Non-pigmented ciliary epithelial cell (primary cell): Measurements from ENCODE around the gene PPP3R1.

Experiments used
- DNase-seq: peaks from one replicate; pipeline ENCODE4 v3.0.0-alpha.2; 2010; ENCODE audit warnings: low read depth

PPP3R1 gene

DNA sequence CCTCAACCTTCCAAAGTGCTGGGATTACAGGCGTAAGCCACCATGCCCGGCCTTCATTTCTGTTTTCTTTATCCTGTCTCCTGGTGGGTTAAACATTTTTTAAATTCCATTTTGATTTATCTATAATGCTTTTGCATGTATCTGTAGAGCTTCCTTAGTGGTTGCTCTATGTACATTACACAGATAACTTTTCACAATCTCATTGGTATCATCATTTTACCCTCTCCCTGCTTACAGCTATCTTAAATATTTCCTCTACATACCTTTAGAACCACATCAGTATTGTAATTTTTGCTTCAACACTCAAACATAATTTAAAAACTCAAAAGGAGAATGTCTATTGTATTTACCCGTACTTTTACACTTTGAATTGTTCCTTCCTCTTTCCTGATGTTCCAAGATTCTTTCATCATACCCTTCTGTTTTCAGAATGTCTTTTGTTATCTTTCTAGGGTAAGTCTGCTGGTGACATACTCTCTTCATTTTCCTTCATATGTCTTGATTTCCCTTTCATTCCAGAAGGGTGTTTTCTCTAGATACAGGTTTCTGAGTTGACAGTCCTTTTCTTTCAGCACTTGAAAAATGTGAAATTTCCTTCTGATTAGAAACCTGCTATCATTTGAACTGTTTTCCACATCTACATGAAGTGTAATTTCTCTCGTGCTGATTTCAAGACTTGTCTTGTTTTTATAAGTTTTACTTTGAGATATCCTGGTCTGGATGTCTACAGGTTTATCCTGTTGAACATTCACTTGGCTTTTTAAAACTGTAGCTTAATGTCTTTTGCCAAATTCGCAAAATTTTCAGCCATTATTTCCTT is 21.9 kb downstream of the PPP3R1 start:
- DNase-seq, result no peak

DNA sequence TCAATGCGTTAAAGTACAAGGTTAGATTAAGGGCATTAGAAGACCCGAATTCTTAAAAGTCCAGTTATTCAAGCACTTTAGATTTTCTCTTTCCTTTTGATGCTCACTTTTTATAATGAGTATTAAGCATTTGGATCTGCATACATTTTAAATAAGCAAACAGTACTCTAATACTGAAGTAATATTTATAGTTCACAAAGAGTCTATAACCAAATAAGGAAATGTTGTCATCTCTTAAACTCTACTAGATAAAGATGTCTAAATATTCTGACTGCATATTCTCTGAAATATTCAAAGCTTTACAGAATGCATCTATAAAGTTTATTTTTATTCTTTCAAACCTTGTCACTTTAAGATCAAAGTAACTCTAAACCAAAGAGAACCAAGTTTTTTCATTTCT is 25.5 kb downstream of the PPP3R1 start:
- no peak for DNase-seq

DNA sequence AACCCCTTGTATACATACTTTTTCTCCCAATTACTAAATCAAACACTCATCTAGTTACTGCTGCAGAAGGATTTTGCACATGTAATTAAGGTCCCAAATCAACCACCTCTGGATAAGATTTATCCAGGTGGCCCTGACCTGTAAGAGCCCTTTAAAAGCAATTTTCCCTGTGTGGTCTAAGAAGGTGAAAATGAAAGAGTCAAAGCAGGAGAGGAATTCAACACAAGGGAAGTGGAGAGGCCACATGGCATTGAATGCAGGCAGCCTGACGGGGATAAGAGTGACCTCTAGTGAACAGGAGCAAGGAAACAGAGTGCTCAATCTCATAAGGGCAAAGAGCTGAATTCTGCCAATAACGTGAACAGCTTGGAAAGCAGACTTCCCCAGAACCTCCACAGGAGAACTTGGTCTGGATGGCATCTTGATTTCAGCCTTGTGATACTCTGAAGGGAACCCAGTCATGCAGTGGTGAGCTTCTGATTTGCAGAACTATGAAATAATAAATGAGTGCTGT is 27.2 kb downstream of the PPP3R1 start:
- no peak for DNase-seq

DNA sequence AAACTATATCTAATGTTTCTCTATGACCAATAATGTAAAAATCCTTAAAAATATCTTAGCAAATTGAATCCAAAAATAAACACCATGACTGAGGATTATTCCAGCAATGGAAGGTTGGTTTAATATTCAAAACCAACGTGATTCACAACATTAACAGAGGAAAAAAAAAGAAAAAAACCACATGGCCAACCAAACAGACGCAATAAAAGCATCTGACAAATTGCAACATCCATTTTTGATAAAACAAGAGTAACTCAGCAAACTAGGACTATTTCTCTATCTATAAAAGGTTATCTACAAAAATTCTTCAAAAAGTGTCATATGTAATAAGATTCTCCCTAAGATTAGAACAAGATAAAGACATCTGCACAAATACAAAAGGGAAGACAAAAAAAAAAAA is 28.9 kb downstream of the PPP3R1 start:
- DNase-seq, result no peak

DNA sequence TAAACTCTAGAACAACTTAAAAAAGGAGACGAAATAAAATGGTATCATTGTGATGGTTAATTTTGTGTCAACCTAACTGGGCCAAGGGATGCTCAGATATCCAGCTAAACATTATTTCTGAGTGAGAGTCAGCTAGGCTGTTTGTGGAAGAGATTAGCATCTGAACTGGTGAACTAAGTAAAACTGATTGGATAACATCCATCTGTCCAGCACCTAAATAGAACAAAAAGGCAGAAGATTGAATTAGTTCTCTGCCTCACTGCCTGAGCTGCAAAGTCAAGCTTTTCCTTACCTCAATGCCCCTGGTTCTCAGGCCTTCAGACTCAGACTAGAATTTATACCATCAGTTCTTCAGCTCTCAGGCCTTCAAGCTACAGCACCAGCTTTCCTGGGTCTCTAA is 30.0 kb downstream of the PPP3R1 start:
- no peak for DNase-seq

DNA sequence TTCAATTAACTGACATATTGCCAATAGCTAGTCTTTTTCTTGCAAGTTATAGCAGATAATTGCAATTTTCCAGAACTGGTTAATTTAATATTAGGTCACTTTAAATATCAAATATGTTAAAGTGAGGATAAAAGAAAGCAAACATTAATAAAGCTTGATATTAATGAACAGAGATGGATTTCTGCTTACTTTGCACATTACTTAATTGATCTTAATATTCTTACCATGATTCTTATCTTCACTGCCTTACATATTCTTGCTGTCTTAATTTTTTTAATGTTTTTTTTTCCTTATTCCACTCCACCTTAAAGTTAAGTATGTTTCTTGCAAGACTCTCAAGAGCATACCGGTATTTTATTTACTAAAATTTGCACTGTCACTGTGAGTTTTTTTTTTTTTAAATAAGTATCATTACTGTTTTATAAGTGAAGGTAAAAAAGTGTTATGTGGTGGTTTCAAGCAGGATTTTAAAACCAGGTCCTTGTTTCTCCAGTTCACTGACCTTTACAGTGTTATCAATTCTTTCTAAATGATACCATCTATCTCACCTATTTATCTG is 33.9 kb downstream of the PPP3R1 start:
- DNase-seq, result no peak

DNA sequence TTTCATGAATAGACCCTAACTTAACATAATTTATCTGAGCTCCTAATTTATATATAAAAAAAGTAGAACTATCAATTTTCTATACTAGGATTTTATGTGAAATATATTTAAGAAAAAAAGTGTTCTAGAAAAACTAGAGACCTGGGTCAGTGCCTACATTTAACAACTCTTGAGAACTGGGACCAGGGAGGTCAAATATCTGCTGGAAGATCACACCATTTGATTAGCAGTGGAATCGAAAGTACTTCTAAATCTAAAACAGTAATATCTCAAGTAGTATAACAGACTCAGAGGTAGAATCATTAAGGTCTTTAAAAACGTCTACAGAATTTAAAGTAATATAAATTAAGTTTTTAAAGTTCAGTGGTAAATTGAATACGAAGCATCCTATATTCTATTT is 34.6 kb downstream of the PPP3R1 start:
- DNase-seq, result no peak

DNA sequence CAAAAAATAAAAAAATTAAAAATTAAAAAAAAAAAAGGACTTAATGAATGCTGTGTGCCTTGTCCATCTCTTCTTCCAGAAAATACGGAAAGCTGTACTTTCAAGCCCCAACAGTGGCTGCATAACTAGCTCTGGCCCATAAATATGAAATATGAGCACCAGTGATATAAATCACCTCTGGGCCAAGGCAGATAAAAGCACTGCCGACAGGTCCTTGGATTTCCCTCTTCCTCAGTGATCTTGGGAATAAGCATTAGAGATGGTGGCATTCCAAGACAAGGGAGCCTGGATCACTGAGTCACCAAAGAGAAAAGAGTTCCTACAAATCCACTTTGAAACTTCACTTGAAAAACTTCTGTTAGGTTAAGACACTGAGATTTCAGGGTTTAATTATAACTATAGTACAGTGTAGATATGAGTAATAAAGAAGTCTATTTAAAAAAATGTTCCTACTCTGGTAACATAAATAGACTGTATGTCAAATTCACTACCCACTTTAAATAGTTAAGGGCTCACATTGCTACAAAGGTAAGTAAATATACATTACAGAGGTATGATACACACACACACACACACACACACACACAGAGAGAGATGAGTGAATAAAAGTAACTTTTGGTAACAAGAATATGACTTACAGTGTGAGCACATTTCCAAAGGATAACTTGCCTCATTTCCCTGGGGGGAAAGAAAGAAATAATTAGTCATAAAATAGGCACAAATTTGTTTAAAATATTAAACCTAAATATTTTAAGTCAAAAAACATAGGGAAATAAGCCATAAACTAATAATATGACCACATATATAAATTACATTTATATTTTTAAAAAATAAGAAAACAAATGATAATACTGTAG is 35.6 kb downstream of the PPP3R1 start:
- DNase-seq, result no peak

DNA sequence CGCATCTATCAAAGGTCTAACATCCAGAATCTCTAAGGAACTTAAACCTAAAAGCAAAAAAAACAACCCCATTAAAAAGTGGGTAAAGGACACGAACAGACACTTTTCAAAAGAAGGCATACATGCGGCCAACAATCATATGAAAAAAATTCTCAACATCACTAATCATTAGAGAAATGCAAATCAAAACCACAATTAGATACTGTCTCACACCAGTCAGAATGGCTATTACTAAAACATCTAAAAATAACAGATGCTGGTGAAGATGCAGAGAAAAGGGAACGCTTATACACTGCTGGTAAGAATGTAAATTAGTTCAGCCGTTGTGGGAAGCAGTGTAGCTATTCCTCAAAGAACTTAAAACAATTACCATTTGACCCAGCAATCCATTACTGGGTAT is 38.0 kb downstream of the PPP3R1 start:
- no peak for DNase-seq

DNA sequence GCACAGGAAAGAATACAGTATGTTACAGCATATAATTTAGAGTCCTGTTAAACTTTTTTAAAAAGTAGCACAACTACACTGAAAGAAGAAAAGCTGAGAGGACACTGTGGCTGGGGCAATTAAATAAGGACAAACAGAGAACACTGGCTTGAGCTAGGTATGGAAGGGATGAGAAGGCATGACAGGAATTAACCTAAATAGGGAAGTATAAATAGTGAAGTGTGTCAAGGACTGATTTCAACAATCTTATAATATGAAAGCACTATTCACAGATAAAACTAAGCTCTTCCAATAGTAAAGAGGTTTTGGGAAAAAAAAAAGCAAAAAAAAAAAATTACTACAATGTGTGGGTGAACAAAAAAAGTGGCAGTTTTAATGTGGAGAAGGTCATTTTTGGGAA is 45.5 kb downstream of the PPP3R1 start:
- no peak for DNase-seq

DNA sequence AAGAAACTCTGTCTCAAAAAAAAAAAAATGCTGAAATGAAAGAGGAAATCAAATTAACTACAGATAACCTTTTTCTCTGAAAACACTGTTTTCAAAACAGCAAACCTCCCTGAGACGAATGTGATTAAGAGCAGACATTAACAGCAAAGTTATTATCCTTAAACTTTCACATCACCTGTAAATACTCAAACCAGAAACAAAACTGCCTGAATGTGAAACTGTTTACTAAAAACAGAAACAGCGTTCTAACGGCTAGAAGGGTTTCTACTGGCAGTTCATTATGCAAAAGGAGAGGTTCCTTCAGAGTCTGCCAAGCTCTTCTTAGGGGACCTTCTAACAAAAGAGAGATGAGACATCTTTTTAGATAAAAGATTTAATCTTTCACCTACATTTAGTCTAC is 48.7 kb downstream of the PPP3R1 start:
- no peak for DNase-seq

DNA sequence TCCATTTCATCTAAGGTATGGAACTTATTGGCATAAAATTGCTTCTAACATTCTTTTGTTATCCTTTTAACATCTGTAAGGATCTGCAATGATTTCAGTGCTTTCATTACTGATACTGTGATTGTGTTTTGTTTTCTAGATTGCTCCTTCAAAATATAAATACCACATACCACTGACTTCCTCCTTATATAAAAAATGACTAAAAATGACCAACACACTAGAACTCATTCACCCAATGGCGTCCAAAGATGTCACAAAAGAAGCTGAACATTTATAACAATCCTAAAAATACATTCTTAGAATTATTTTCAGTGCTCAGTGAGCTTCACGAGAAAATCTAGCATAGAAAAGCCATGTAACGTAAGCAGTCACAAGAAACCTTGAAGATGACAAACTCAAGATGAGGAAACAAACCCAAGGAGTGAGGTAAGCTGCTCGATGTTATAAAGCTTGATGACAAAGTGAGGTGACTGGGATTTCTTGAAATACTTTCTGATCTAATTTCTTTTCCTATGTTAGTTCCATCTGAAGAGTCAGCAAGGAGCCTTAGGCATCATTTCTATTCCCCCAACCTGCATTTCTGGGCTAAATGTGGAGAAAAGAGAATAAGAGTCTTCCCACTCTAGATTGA is 52.1 kb downstream of the PPP3R1 start:
- no peak for DNase-seq

DNA sequence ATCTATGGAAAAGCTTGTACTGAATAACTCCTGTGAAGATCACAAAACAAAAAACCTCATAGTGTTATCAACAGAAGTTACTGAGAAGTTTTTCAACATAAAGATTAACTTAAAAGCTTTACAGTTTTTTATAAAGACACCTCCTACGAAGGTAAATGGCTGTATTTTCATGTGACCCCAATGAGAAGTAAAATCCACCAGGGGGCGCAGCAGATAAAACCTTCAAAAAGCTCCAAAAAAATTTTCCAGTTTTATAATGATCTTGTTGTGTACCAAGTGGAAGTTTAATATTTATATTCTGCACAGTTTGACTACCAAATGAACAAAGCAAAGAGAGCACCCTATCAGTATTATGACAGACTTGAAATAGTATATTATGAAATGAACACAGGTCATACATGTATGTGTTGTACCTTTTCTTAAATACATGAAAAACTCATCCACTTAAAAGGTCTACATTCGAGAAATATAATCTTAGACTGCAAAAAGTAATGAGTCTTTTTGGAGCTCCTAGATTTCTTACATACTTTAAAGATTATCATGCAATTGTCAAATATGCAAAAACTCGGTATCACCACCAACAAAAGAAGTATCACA is 56.1 kb downstream of the PPP3R1 start:
- no peak for DNase-seq

DNA sequence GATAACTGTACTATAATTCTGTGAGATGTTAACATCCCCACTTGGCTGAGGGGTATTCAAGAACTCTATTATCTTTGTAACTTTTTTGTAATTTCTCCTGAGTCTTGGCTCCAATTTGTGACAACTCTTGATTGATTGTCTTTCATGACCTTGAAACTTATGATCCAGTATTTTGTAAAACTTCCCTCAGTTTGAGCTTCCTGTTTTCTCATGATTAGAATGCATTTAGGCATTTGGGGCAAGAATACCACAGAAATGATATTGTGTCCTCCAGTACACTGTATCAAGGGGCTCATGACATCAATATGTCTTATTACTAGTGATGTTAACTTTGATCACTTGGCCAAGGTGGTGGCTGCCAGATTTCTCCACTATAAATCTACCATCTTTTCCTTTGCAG is 57.2 kb downstream of the PPP3R1 start:
- no peak for DNase-seq

DNA sequence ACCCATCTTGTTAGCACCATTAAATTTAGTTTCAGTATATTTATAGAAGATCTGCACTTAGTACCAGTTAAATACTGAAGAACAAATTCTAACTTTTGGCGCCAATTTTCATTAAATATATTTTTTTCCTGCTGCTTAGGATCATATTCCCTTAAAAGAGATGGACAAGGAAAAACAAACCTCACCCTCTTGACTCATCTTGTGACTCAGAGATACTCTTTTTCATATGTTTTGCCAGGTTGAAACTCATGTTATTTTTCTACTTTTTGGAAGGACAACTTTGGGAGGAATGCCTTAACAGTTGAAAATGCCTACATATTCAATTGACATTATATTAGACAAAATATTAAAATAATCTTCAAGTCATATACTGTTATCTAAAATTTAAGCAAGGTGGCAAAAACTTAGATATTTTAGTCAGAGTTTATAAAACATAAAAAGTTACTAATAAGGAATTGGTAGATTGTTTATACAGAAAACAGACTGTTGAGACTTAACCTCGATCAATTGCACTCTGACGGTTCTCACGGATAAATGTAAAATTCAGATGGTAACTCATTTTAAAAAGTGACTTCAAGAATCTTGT is 58.5 kb downstream of the PPP3R1 start:
- DNase-seq, result no peak

DNA sequence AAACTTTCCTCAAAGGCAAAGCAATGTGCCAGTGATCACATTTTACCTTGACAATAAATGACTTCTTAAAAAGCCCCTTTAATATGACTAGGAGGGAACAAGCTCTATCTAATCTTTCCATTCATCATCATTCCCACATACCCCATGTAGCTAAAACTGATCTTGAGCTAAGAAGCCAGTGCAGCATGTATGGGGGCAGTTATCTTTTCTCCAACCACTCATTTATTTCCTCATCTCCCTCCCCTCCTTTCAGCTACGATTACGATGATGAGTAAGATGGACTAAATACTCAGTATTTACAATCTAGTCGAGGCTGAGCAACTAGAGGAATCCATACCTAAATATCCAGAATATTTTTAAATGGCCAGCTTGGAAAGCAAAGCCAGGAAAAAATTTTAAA is 59.2 kb downstream of the PPP3R1 start:
- no peak for DNase-seq

DNA sequence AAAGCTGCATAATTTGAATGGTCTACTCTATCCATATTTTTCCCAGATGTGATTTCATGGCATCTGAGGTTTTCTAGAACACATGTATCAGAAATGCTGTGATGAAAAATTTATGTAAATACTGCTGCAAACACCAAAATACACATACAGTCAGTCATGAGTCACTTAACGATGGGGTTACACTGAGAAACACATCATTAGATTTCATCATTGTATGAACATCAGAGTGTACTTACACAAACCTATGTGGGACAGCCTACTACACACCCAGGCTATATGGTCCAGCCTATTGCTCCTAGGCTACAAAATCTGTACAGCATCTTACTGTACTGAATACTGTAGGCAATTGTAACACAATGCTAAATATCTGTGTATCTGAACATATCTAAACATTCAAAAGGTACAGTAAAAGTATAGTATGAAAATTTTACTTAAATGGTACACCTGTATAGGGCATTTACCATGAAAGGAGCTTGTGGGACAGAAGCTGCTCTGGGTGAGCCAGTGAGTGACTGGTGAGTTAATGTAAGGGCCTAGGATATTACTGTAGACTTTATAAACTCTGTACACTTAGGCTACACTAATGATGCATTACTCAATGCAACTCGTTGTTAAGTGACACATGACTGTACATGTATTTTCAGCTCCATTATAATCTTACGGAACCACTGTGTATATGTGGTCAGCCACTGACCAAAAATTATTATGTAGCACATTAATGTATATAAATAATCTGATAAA is 61.2 kb downstream of the PPP3R1 start:
- DNase-seq, result peak; percentile 55

DNA sequence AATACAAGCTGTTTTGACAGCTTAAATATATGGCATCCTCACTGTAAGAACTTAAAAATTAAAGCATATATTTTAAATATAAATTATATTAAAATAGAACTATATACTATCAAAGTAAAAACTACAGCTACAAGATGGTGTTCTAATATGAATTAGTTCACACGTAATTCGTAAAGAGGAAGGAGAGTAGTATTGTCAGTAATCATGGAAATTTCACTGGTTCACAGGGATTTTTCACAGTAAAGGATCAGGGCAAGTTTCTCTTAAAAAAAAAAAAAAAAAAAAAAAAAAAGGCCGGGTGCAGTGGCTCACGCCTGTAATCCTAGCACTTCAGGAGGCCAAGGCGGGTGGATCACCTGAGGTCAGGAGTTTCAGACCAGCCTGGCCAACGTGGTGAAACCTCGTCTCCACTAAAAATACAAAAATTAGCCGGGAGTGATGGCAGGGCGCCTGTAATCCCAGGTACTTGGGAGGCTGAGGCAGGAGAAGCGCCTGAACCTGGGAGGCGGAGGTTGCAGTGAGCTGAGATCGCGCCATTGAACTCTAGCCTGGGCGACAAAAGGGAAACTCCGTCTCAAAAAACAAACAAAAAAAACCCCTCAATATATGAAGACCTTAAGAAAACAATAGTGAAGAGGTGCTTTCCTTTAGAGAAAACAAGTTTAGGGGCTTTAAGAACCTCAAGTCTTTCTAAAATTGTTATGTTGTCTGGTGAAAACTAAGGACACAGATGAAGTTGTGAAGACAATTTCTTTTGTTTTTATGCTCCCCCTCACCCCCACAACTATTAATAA is 62.1 kb downstream of the PPP3R1 start:
- DNase-seq, result no peak

DNA sequence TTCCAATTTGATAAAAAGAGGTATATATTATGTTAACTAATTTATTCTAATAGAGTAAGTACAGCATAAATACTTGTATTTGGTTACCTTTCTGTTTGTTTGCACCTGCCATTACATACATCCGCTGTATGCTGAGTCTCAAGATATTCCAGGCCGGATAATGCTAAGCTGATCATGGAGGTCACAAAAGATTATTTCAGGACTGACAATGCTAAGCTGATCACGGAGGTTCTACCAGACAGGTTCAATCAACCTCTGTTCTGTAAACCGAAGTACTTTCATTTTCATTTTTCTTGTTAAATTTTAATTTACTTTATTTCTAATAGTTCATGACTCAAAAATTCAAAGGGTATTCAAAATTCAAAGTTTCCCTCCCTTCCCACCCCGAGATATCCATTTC is 63.5 kb downstream of the PPP3R1 start:
- no peak for DNase-seq

DNA sequence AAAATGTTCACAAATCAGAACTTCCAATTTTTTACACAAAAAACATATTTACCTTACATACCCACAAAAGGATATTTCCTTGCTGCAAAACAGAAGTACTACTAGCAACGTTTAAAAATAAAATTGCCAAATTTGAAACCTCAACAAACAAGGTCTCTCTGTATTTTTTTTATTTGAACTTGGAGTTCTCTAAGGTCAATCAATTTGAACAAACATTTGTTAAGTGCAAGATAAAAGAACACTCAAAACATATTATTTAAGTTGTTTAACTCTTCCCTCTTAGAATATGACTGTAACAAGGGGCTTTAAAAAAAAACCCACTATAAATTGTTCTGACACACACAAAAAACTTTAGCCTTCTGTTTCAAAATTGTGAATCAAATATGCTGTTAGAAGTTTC is 65.0 kb downstream of the PPP3R1 start:
- no peak for DNase-seq
